GM19455 (cell line): ENCODE results near the gene AFDN.

ENCODE experiments used
- ATAC-seq: cut with Tn5 transposase; IDR thresholded peaks from one replicate; pipeline ENCODE4 v1.9.1; 2021; ENCODE audit not compliant: unreplicated experiment

Gene AFDN

DNA sequence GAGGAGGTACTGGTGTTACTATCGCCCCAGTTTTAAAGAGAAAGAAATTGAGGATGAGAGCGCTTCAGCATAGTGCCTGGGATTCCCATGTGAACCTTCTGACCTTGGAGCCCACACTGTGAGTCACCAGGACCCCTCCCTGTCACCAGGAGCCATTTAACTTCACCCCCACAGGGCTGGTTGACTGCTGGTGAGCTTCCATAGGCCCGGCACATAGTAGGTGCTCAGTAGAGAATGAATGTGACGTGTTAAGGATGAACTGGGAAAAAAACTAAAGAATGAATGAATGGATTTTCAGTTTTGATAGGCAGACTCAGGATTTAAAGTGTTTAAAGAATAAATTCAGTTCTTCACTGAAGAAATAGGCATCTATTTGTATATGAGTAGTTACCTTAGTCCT lies 117.4 kb downstream of the AFDN start:
- ATAC-seq: no peak

DNA sequence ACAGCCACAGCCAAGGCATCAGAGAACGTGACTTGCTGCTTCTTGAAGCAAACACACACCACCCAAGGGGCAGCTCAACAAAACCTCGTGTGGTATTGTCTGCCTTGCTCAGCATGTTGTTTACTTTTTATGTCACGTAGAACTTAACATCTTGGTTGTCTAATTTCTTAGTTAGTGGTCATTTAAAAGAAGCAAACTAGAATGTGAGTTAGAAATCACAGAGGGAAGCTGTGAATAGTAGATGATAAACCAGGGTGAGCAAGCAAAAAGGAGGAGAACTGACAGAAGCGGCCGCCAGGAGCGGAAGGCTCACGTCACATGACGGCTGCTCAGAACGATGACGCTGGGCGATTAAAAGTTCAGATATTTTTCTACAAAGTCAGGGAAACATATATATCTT lies 119.3 kb downstream of the AFDN start:
- ATAC-seq: no peak

DNA sequence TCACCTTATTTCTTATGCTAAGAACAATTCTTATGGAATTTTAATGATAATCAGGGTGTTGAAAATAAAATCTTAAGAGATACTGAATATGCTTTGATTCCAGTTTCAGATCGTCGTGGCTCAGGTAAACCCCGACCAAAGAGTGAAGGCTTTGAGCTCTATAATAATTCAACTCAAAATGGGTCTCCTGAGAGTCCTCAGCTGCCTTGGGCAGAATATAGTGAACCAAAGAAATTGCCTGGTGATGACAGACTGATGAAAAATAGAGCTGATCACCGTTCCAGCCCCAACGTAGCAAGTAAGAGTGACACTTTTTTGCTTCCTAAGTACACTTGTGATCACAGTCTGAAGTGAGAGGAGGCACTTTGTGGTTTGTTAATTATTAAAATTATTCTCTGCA lies 119.9 kb downstream of the AFDN start:
- ATAC-seq: no peak

DNA sequence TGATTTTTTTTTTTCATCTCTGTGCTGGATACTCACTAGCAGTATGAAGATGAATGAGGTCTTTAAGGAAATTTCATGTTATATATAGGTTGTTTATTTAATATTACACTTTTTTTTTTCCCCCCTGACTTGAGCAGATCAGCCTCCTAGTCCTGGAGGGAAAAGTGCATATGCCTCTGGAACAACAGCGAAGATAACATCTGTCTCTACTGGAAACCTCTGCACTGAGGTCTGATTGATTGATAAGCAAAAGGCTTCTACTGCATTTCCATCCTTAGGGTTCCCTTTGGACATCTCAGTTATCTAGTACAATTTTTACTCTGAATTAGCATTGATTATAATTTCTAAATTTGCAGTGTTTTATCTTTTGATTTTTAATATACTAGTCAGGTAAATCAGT lies 121.0 kb downstream of the AFDN start:
- no peak for ATAC-seq

DNA sequence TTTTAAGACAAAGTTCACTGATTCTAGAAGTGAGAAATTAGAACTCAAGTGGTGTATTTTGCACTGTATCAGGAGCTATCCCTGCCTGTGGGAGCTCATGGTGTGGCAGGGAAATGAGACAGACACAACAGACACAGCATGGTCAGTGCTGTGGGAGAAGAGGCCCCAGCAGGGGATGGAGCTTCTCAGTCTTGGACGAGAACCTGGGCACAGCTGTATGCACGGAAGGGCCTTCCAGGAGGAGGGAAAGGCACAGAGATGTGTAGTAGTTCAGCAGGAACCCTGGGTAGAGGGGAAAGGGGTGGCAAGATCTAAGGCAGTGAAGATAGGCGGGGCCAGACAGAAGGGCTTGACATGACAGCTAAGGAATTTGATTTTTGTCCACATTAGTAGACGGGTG lies 122.0 kb downstream of the AFDN start:
- no peak for ATAC-seq

DNA sequence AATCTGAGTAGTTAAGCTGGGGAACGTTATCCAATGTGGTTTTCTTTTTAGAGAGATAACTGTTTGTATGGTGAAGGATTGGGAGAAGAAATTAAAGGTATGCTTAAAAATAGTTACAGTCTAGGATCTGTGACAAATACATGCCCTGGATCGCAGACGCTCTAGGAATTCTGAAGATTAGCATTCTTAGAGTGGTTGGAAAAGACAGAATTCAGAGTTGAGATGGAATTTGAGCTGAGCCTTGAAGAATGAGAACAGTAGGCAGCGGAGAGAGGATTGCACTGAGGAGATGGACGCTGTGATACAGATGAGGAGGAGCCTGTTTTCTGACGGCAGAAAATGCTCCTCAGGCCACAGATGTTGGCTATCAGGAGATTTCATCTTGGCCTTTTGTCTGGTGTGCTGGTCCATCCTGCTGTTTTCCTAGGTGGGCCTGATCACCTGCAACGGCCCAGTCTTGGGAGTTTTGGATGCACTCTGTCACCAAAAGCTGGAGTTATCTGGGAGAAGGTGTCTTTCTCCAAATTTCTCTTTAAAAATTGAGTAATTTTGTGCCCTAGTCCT lies 122.5 kb downstream of the AFDN start:
- no peak for ATAC-seq

DNA sequence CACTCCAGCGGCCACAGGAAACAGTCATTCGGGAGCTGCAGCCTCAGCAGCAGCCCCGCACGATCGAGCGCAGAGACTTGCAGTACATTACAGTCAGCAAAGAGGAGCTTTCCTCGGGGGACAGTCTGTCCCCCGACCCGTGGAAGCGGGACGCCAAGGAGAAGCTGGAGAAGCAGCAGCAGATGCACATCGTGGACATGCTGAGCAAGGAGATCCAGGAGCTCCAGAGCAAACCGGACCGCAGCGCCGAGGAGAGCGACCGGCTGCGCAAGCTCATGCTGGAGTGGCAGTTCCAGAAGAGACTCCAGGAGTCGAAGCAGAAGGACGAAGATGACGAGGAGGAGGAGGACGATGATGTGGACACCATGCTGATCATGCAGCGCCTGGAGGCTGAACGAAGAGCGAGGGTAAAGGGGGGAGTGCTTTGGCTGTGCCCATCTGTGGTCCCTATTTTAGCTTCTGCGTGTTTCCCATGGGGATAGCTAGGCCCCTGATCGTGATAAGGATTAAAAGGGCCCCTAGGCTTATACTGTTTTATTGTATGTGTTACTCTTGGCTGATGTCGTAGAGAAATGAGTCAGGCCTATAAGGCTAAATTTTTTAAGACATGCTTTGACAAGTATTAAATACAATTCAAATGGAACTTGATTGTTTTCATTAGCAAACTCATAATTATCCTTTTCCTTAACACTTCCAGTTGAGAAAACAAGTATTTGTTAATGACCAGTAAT lies 125.2 kb downstream of the AFDN start:
- no peak for ATAC-seq

DNA sequence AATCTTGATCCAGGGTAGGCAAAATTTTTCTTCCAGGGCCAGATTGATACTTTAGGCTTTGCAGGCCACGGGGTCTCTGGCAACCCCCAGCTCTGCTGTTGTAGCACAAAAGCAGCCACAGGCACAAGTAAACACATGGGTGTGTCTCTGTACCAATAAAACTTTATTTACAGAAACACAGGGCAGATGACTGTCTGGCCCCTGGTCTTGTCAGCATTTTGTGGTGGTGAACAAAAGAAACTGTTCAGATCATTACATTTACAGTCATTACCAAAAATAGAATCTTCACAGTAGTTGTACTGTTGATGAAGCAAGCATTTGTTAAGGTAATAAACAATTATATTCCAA lies 125.8 kb downstream of the AFDN start:
- no peak for ATAC-seq

DNA sequence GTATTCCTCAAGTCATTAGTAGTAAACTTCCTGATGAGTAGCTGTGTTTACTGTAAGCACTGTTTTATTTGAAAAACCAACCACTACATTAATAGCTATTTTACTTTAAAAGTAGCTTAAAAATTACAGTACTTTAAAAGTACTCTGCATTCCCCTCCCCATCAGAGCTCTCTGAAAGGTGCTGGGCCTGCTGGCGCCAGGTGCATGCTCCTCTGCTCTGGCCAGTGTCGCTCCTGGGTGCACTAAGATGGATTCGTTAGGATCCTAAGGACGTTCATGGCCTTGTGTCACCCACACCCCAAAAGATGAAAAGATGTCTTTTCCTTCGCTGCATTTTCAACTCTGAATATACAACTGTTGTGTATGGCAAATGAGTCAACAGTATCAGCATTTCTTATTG lies 126.8 kb downstream of the AFDN start:
- ATAC-seq: no peak

DNA sequence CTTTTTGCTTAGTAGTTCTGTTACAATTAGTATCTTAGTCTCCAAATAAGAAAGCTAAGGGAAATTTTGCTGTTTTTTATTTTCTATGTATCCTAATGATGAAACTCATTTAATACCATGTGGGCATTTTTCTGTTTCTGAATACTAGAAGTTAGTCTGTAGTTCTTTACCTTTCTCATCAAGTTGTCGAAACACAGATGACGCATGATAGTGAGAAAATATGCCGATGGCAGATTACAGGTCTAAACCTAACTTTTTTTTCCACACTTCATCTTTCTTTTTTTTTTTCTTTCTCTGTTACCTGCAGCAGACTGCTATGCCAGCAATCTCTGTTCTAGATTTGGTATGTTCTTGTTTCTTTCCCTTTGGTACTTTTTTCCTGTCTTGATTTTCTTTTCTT lies 127.4 kb downstream of the AFDN start:
- no peak for ATAC-seq

DNA sequence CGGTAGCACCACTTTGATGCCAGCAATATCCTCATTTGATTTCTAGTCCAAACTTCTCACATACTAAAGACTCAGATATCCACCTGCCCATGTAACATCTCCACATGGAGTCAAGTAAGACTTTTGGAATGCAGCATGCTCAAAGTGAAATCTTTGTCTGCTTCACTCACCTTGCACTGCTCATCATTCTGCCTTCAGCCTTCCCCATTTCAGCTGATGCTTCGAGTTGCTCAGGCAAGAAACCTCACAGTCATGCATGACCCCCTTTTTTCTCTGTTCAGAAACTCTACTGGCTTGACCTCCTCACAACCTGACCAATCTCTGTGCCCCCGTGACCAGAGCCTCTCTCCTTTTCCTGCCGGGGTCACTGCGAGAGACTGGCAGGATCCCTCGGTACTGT lies 129.8 kb downstream of the AFDN start:
- ATAC-seq: no peak

DNA sequence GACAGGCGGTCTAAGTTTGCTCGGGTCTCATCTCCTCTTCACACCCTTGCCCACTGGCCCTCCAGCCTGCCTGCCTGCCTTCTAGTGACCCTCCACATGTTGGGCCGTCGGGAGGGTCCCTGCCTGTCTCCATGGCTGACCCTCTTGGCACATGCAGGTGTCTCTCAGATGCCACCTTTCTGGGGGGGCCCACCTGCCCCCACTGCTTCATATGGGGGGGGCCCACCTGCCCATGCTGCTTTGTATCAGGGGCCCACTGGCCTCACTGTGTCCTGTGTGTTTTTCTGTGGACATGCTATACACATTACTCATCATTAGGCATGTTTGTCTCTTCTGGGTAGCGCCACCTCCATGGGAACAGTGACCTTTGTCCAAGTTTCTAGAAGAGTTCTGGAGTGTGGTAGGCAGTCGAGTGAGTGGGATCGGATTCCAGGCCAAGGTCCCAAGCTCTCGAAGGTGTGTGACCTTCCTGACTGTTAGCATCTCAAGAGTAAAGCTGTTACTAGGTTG lies 130.3 kb downstream of the AFDN start:
- no peak for ATAC-seq

DNA sequence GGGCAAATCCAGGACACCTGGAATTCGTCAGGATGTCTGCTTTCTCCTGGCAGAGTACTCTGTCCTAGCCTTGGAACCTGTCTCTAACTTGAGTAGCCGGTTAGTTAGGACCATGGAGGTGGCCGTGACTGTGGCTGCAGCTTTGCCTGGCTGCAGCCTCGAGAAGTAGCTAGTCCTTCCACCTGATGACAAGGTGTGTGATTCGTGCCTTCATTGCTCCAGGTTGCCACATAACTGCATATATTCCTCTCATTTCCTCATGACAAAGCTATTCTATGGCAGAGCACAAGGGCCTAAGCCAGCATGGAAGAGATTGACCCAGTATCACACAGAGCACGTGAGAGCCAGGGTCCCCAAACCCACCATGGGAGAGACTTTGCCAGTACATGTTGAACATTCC lies 130.9 kb downstream of the AFDN start:
- ATAC-seq: no peak

DNA sequence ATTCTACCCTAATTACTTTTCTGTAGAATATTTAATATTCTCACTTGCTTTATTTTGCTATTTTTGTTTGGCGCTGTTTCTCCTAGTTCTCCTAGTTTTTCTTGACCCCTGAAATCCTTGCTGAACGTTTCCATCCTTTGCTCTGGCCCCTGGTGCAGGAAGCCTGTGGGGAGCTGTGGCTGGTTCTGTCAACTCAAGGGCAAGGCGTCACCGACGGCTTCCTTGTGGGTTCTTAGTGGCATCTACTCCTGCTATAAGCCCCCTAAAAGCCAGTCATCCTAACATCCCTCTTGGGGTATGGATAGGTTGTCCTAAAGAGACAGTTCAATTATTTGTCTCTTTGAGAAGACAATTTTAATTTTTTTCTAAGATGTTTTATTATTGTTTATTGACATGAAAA lies 133.9 kb downstream of the AFDN start:
- ATAC-seq: no peak

DNA sequence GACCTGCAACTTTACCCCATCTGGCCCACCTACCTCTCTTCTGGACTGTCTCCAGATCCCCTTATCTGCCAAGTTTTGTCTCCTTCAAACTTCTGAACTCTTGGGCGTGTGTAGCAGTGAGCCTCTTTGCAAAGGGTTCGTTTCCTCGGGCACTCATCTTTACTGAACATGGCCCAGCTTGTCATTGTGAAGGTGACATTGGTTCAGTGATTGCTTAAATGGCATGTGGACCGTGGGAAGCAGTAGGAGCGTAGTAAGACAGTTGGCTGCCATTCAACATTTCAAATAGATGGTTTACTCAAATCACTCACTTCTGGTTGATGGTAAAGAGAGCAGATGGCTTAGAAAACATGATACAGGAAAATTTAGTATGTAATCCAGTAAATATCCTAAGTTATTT lies 136.0 kb downstream of the AFDN start:
- ATAC-seq: no peak

DNA sequence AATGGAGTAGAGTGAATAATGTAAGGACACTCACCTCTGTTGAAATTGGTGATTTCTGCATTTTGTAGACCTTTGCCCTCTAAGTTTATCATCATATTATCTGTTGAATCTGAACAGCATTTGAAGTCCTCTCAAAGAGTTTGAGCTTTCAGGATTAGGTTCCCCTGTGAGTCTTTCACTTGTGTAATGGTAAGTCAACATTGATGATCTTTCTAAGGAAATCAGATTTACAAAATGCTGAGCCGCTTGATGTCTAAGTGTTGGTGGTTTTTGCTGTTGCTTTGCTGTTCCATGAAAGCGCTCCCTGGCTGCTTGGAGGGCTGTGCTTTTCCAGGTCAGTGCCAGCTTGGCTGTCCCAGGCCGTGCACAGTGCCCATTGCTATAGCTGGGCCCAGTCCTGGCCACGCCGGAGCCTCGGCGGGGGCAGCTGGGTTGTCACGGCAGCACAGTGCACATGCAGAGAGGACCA lies 136.9 kb downstream of the AFDN start:
- ATAC-seq: no peak

DNA sequence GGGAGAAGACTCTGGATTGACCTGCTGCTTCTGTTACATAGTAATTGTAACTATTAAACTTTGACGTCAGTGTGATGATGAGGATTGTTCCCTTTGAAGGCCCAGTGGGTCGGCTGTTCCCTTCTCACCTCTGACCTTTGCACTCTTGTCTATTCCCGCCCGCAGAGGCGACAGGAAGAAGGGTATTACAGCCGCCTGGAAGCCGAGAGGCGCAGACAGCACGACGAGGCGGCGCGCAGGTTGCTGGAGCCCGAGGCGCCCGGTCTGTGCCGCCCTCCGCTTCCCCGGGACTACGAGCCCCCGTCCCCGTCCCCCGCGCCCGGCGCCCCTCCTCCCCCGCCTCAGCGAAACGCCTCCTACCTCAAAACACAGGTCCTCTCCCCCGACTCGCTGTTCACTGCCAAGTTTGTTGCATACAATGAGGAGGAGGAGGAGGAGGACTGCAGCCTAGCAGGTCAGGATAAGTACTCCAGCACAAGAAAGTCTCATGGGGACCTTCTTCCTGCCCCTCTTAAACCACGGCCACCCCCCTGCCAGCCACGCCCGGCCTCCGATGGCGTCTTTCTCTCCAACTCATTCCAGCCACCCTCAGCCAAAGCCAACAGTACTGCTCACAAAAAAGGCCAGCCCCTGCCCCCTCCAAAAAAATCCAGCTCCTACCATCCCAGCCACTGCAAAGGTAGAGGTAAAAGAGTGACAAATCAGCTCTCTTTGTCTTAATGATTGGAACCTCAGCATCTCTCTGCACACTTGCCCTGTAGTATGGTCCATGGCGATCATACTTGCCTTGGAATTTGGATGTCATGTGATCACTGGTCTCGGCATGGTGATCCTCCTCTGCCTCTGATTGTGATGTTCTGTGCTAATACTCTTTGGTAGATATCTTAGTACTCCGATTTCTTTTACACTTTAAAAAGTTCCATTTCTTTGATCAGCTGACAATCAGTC lies 139.2 kb downstream of the AFDN start:
- no peak for ATAC-seq

DNA sequence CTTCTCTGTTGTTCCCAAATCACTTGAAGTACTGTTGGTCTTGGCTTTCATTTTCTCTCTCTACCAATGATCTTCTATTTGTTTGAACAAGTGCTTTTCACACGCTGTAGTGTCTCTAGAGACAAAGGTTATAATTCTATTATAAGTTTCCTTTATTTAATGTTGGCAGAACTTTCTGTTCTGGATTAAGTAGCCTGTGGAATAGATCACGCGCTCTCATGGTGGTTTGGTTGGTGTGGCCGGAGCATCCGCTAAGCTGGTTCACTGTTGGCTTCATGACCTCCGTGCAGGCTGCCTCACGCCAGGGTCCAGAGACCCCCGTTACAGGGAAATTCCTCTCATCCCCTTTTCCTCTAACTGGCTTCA lies 139.8 kb downstream of the AFDN start:
- no peak for ATAC-seq

DNA sequence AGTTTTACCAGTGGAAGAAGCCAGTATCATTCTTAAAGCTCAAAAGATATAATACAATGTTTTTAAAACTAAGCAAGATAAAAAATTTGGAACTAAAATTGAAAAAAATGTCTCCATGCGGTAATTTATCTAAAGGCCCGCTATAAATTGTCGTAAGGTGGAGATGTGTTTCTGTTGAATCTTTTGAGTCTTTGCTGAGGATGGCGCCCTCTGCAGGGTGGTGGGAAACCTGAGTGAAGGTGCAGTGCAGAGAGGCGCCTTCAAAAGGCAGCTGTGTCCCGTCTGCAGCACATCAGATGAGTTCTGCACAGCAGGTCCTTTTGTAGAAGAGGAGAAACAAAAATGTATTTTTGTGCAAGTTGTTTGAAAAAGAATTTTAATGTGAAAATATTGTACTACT lies 141.4 kb downstream of the AFDN start:
- no peak for ATAC-seq

DNA sequence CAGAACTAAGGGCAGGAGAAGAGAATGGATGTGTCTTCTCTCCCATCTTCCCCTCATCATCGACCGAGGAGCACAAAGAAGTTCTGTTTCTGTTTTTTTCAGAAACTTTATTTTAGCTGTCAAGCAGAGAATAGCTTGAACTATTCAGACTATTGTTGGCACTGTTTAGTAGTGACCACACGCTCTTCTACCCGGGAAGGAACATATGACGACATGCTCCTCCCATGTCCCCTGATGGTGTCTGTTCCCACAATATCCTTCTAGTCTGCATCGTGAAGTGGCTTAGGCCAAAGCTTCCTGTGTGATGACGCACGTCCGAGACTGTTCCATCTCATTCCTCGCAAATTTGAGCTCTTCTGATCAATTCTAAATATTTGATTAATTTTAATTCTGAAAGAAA lies 143.5 kb downstream of the AFDN start:
- ATAC-seq: no peak

DNA sequence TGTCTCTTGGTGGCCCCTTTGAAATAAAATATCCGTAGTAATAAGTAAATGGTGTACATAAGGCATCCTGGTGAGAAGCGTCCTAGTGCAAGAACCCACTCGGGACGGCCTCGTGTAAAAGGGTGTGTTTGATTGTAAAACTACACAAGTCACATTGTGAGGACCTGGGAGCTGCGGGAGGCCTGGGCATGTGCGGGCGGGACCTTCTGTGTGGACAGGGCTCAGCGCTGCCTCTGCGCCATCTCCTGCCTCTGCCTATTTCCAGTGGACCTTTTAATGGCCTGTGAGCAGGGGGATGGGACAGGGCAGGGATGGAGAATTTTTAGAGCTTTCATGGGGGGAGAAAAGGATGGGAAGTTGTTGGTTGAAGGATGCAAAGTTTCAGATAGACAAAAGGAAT lies 145.5 kb downstream of the AFDN start:
- ATAC-seq: no peak
